ENCODE data around the gene TMEM18.

DNA sequence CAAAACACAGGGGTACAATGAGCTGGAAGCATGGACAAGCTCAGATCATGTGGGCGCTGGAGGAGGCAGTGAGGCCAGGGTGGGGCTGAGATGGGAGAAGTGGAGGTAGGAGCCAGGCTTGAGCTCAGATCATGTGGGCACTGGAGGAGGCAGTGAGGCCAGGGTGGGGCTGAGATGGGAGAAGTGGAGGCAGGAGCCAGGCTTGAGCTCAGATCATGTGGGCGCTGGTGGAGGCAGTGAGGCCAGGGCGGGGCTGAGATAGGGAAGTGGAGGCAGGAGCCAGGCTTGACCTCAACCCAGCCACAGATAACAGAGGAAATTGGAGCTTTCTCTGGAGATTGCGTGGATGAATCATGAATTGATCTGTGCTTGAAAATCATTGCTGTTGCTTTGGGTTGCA, 48.3 kb upstream of the TMEM18 start:
- no peak for TF ChIP-seq FOXK2 (conservative IDR thresholded peaks at IDR 0.05 in 1 of 2, IDR thresholded peaks at IDR 0.05 in 1 of 2; ENCODE audit: low read depth in 2 of 2)
- no peak for TF ChIP-seq SRSF9 (IDR thresholded peaks at IDR 0.05; ENCODE audit: borderline replicate concordance, low read depth, low read length)
- TF ChIP-seq EP300 (IDR thresholded peaks at IDR 0.05; ENCODE audit: low read length) = no peak
- no peak for TF ChIP-seq POLR2AphosphoS5 (IDR thresholded peaks at IDR 0.05; ENCODE audit: control insufficient read depth, insufficient read depth, low read depth, low read length)
- no peak for TF ChIP-seq HCFC1 (IDR thresholded peaks at IDR 0.05; ENCODE audit: low read depth, low read length)
- no peak for TF ChIP-seq CTCF (IDR thresholded peaks at IDR 0.05 in 2 of 3, conservative IDR thresholded peaks at IDR 0.05 in 1 of 3; ENCODE audit: insufficient read depth in 2 of 3, low read depth in 1 of 3, low read length in 3 of 3)
- TF ChIP-seq YY1 (IDR thresholded peaks at IDR 0.05; ENCODE audit: borderline replicate concordance in 1 of 3, control insufficient read depth in 1 of 3, extremely low read depth in 1 of 3, insufficient read depth in 3 of 3, insufficient read length in 1 of 3, insufficient replicate concordance in 2 of 3, low read depth in 1 of 3, low read length in 2 of 3) = no peak
- TF ChIP-seq EGR1 (conservative IDR thresholded peaks at IDR 0.05) = no peak
- no peak for TF ChIP-seq XRCC3 (IDR thresholded peaks at IDR 0.05)
- TF ChIP-seq ADNP (tag; IDR thresholded peaks at IDR 0.05) = no peak
- TF ChIP-seq GABPB1 (CRISPR knock-in tag; IDR thresholded peaks at IDR 0.05) = no peak
- no peak for TF ChIP-seq EZH2 (IDR thresholded peaks at IDR 0.05; ENCODE audit: borderline replicate concordance, low read depth, low read length)

Measured in K562 (cell line).